Kidney epithelial cell (primary cell): ENCODE results near the gene BABAM1. TPM values are rescaled to one million over a fixed set of nuclear protein-coding genes. Genes with fewer than 3 reads are reported as not detected.

Experiments
- DNase-seq: peaks from one replicate; pipeline ENCODE4 v3.0.0-alpha.2; 2010; ENCODE audit warnings: low read depth
- H3K27me3 ChIP-seq: 2 replicates; pipeline ENCODE4 v1.6.0; 2011; ENCODE audit warnings: low read length; ENCODE audit not compliant: control insufficient read depth, insufficient read depth
- H3K36me3 ChIP-seq: 2 replicates; pipeline ENCODE4 v1.5.1; 2011; ENCODE audit warnings: low read length; ENCODE audit not compliant: control insufficient read depth, insufficient read depth
- H3K4me3 ChIP-seq: 2 replicates; pipeline ENCODE4 v1.5.1; 2011; ENCODE audit warnings: low read depth, mild to moderate bottlenecking, control low read depth, low read length
- total RNA-seq: library from RNA; depleted of rRNA; stranded (reverse); fragments of >200 nt; gene quantifications from 2 replicates; pipeline ENCODE4 v1.2.3, GENCODE V29; 2015
- TF ChIP-seq, protein P1 (sequence below): IDR thresholded peaks from 2 replicates; pipeline ENCODE4 v1.5.1; 2011; ENCODE audit warnings: mild to moderate bottlenecking, moderate library complexity, low read length, control low read depth, inconsistent platforms; ENCODE audit not compliant: insufficient read depth, poor library complexity, severe bottlenecking

Gene BABAM1
- total RNA-seq, 1 donor from 2014 or later = 101 TPM

DNA sequence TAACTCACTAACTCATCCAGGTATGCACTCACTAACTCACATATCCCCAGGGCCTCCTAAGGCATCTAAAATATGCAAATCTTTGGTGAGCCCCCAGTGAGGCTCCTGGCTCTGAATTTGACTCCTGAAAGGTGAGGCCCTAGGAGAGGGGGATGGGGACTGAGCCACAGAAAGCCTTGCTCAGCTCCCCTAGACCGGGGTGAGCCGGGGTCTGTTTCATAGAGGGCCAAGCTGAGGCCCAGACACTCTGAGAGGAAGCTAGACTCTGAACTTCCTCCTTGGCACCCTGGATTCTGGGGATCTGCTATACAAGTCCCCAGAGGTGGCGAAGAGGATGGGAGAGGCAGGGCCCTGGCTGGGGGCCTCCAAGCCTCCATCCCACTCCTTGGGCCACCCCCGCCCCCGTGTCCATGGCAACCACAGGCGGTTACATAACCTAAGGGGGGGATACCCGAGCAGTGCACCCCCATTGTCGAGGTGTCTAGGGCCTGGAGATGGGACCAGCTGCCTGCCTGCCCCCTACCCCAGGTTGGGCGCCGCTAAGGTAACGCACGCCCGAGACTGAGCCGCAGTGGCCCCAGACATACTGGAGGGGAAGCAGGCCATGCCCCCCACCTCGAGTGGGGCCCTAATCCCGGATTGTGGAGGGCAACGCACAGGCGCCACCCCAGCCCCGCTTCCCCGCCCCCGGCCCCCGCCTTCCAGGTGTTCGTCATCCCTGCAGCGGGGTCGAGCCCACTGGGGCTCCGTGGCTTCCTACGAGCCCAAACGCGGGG is 35.3 kb downstream of the BABAM1 start:
- TF ChIP-seq, protein P1, sequence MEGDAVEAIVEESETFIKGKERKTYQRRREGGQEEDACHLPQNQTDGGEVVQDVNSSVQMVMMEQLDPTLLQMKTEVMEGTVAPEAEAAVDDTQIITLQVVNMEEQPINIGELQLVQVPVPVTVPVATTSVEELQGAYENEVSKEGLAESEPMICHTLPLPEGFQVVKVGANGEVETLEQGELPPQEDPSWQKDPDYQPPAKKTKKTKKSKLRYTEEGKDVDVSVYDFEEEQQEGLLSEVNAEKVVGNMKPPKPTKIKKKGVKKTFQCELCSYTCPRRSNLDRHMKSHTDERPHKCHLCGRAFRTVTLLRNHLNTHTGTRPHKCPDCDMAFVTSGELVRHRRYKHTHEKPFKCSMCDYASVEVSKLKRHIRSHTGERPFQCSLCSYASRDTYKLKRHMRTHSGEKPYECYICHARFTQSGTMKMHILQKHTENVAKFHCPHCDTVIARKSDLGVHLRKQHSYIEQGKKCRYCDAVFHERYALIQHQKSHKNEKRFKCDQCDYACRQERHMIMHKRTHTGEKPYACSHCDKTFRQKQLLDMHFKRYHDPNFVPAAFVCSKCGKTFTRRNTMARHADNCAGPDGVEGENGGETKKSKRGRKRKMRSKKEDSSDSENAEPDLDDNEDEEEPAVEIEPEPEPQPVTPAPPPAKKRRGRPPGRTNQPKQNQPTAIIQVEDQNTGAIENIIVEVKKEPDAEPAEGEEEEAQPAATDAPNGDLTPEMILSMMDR = no peak
- no peaks in the 10 kb centered on the region for H3K27me3 ChIP-seq
- peaks cover 3% of the 10 kb centered on the region for H3K36me3 ChIP-seq
- DNase-seq = no peak
- peak overlapping the region; percentile 70 for H3K4me3 ChIP-seq

DNA sequence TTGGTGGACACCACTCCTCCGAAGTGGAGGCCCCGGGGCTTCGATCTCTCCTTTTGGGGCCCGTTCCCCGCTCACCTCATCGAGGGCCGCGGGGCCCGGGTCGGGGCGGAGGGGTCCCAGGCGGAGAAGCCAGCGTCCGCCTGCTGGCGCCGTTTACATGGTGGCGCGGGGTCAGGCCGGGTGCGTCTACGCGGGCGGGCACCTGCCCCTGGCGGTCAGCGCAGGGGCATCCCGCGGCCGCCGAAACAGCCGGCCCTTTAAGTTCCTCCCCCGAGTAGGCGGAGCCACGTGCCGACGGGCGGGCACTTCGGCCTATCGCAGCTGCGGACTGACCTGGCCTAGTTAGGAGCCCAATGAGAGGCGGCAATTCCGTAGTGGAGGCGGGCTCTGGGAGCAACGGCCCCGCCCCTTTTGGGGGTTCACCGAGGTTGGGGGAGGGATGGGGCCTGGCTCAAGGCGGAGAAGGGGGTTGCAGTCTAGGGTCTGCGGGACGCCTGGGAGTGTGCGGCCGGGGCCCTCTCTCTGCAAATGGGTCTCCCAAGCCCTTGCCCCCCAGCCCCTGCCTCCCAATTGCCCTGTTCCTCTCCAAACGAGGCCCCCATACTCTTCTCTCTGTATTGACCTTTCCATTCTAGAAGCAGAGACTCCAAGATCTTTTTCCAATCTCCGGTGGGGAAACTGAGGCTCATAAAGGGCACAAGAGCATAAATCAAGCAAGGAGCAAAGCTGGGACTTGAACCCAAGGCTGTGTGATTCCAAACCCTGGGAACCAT is 36.1 kb downstream of the BABAM1 start, which contains the start of gene ABHD8:
Gene ABHD8 (minus strand): TSS at position 259 of the 773 bp plus-strand sequence. CDS start 1,809 bp downstream, outside the sequence.
- Histone ChIP-seq H3K36me3 (peaks cover 3% of the 10 kb centered on the region), H3K4me3 (peak within 1 kb of the TSS; percentile 70), H3K27me3 (no peaks in the 10 kb centered on the region)
- DNase-seq = peak; percentile 75
- TF ChIP-seq, protein P1 = peak; percentile 30

DNA sequence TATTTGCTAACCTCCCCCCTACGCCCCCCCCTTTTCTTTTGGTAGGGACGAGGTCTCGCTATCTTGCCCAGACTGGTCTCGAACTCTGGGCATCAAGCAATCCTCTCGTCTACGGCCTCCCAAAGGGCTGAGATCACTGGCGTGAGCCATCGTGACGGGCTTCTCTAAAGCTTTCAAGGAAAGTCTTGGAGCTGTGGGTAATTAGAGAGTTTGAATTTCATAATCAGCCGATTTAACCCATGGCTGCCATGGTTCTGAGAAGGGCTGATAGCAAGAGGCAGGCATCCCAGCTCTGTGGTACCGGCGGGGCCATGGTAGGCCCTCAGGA is 36.7 kb downstream of the BABAM1 start:
- H3K4me3 ChIP-seq = no peak overlapping the region
- no peak for DNase-seq
- H3K27me3 ChIP-seq = no peaks in the 10 kb centered on the region
- TF ChIP-seq, protein P1 = no peak
- H3K36me3 ChIP-seq = peaks cover 1% of the 10 kb centered on the region

DNA sequence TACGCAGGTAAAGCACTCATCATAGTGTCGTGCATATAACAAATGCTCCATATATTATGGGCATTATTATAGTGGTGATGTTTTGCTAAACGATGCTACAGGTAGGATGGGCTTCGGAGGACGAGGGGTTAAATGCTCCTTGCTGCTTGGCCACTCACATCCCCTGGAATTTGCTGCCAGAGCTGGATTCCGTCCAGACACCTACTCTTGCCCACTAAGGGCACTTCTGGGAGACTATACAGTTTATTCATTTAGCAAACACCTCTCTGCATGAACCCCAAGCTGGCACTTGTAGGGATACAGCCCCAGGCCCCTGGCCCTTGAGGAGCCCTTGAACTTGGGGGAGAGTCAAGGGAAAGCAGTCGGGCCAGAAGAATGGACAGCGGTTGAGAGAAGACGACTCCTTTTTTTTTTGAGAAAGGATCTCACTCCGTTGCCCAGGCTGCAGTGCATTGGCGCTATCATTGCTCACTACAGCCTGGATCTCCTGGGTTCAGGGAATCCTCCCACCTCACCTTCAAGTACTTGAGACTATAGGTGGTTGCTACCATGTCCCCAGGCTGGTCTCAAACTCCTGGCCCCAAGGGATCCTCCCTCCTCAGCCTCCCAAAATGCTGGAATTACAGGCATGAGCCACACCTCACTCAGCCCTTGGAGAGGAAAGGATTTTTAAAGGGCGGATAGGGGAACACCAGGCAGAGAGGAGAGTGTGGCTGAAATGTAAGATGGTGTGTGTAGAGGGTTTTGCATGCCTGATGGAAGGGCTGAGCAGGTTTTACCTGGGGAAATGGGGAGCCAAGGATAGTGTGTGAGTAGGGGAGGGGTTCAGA is 37.4 kb downstream of the BABAM1 start:
- no peak for DNase-seq
- TF ChIP-seq, protein P1 = no peak
- peaks cover 1% of the 10 kb centered on the region for H3K36me3 ChIP-seq
- H3K27me3 ChIP-seq = no peaks in the 10 kb centered on the region
- no peak overlapping the region for H3K4me3 ChIP-seq

DNA sequence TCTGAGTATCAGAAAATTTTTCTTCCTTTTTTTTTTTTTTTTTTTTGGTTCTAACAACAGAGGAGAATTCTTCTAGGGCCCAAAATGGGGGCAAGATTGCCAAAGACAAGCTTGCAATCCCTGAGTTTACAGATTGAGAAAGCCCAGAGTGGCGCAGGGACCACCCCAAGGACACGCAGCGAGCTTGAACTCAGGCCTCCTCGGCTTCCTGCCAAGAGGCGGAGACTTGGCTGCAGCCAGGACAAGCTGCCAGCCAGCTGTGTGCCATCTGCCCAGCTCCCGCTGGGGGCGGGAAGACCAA is 37.9 kb downstream of the BABAM1 start:
- TF ChIP-seq, protein P1 = no peak
- DNase-seq = no peak
- no peaks in the 10 kb centered on the region for H3K27me3 ChIP-seq
- H3K4me3 ChIP-seq = no peak overlapping the region
- peaks cover 1% of the 10 kb centered on the region for H3K36me3 ChIP-seq
